GM18508 (cell line): ENCODE data around the gene ROS1.
"Not testable (repeated sequence)": the region's sequence is repeated elsewhere in the genome, so short reads cannot be mapped to it uniquely, and the experiment has no call there.

Experiments
- ATAC-seq: cut with Tn5 transposase; IDR thresholded peaks from one replicate; pipeline ENCODE4 v1.9.1; 2021; ENCODE audit warnings: moderate number of reproducible peaks; ENCODE audit not compliant: insufficient read depth, unreplicated experiment

ROS1 gene

DNA sequence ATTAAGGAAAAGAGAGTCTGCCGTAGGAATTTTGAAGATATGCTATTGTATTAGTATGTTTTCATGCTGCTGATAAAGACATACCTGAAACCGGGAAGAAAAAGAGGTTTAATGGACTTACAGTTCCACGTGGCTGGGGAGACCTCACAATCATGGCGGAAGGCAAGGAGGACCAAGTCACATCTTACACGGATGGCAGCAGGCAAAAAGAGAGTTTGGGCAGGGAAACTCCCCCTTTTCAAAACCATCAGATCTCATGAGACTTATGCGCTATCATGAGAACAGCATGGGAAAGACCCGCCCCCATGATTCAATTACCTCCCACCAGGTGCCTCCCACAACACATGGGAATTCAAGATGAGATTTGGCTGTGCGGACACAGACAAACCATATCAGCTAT is 16.6 kb upstream of the ROS1 start:
- ATAC-seq = not testable (repeated sequence)

DNA sequence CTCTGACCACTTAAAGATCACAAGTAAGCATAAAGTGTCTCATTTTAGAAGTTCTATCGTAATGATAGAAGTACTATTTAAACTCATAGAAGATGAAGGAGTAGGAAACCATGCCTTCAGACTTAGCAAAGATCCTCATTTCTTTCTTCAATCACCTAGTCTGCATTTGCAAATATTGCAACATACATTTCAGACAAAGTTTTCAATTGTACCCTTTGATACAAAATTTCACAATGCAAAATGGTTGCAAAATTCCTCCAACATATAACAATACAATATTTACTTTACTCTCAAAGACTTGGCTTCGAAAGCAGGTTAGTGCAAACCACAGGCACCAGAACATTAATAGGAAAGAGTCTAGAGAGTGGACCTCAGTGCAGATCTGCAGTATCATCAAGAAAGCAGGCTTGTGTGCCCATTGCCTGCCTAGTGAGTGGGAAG is 16.1 kb upstream of the ROS1 start:
- no peak for ATAC-seq

DNA sequence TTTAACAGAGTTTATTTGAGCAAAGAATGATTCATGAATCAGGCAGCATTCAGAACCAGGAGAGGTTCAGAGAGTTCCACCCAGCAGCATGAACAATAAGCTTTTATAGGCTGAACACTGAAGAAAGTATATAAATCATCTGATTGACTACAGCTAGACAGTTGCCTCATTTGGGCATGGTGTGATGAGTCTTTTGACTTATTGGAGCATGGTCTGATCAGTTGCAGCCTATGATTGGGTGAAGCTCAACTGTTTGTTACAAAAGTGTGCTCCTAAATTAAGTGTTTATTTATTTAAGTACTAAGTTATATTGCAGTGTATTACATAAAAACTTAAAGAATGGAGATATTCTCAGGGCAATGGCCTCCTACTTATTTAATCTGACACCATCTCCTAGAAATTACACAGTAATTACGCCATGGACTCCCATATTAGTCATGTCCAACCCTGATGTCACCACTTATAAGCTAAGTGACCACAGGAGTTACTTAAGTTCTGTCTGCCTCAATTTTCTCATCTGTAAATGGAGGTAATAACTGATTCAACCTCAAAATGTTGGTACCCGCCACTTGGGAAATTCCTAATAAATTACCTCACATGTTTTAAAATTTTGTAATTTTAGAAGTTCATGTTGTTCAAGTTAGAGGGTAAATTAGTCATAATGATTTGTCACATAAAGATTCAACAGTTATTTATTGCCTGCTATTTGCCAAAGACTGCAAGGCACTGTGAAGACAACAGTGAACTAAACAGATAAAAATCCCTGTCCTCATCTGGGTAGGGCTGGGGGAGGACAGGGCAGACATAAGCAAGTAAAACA is 15.2 kb upstream of the ROS1 start:
- no peak for ATAC-seq

DNA sequence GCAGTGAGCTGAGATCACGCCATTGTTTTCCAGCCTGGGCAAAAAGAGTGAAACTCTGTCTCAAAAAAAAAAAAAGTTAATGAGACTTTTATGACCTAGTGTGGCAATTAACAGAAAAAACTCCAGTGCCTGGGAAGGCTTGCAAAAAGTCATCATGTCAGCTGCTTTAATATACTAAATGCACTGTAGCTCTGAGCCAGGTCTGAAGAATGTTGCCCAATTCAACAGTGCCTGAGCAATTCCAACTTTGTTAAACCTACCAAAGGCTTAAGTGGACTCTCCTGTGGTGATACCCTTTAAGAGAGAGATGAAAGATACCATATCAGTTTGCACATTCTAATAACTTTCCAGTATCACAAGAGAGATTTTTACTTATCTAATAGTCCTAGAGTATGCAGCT is 6.5 kb upstream of the ROS1 start:
- ATAC-seq = no peak

DNA sequence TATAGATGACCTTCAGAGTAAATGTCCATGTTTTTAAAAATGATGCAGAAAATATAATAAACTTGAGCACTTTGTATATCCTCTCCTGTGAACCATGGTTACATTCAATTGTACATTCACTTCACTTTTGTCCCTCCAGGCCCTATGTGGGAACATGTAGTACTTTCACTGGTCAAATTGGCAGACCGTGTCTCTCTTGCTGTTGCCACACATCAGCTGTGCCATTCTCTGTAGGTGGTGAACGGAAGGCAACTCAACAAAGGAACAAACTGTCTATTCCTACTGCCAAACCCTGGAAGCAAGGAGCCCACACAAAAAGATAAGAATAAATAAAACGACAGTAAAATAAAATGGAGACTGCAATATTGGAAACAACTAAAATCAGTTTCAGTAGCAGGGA is 2.0 kb downstream of the ROS1 start:
- ATAC-seq = no peak

DNA sequence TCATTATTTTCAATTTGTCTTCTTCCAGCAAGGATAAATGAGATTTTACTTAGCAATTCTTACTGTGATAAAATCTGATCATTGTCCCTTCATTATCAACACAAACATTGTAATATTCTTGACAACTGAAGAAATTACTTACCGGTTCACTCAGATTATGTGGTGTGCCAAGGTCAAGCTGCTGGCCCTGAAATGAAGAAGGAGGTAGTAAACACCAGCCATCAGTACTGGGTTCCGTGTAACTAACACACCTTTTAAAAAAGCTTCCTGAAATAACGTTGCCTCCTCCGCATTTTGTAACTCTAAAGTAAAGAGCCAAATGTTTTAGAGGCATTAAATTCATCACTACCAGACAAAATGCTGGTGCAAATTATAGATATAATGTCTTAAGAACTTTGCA is 7.4 kb downstream of the ROS1 start:
- no peak for ATAC-seq

DNA sequence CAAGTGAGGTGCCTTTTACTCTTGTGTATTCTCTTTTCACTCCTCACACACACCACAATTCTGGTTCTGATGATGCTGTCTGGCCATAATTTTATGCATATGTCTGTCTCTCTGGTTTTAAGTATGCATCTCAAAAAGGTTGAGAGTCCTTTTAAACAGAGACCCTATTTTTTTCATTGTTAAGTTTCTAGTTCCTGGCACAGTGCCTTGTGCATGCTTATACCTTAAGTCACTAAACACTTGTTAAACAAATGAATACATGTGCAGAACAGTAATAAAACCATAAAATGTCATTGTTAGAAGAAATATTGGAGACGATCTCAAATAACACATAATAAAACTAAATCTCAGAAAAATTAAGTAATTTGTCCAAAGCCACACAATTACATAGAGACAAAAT is 7.9 kb downstream of the ROS1 start:
- no peak for ATAC-seq

DNA sequence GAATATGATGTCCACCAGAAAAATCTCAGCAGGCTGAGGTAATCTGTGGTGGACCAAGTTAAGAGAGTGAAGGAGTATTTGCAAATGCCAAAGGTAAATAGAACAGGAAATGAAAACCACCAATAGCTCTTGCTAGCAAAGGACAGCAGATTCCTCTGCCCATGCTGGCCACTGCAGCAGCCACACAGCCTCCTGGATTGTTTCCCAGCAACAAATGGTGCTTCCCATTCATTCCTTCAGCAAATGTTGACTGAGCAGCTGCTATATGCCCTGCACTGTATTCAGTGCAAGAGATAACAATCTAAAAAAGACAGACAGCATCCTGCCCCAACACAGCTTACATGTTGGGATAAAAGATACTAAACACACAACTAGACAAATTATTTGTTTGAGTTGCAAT is 11.0 kb downstream of the ROS1 start:
- ATAC-seq = no peak

DNA sequence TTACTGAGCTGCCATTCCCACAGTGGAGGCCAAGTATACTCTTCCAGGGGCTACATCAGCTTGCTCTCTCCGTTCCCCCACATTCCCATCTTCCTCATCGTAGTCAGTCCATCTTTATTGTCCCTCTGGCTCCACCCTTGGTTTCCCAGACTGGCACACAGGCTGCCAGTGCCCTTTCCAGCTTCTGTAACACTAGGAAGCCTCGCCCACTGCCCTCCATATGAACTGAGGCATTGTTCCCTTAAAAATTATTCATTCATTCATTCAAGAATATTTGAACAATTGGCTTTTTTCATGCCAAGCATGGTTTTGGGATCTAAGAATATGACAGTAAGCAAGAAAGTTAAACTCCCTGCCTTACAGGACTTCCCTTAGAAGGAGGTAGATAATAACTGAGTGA is 14.3 kb downstream of the ROS1 start:
- no peak for ATAC-seq

DNA sequence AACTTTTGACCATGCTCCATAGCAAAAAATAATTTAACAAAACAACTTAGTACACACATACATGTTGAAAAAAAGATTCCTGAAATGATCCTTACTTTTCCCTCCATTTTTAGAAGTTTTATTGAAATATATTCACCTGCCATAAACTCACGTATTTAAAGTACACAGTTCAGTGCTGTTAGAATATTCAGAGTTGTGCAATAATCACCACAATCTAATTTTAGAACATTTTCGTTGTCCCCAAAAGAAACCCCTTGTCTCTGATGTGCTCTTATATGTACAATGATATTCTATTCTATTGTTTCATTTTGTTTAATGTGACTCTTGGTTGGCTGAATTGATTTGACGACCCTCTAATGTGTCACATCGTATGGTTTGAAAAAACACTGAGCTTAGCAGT is 15.9 kb downstream of the ROS1 start:
- no peak for ATAC-seq

DNA sequence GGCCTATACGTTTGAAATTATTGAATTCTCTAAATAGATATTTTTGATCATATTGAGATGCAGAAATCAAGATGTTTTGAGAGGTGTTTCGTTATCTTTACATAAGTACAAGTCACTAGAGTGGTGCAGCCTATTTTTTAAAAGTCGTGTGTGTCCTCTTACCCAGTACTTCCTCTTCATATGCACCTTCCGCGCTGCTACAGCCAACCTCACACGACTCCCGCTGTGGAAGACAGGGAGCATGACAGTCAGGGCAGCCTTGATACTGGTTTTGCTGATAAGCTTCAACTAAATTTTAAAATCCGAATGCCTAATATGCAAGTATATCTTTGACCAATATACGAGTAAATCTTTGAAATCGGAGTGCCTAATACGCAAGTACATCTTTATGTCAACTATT is 16.3 kb downstream of the ROS1 start:
- no peak for ATAC-seq

DNA sequence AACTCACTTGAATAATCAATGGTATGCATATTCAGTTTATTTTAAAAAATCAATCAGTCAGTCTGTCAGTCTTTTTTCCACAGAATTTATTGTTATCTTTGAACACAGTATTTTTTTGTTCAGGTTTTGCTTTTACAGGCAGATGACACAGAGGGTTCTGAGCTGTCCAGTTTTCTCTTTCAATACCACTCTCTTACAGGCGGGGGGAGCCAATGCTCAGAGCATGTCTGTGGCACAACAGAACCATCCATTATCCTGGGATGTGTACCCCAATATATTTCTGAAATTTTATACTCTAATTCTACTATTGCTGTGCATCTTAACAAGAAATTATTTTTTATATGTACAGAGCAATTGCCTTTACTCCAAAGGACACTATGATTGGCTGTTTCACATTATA is 21.2 kb downstream of the ROS1 start:
- no peak for ATAC-seq

DNA sequence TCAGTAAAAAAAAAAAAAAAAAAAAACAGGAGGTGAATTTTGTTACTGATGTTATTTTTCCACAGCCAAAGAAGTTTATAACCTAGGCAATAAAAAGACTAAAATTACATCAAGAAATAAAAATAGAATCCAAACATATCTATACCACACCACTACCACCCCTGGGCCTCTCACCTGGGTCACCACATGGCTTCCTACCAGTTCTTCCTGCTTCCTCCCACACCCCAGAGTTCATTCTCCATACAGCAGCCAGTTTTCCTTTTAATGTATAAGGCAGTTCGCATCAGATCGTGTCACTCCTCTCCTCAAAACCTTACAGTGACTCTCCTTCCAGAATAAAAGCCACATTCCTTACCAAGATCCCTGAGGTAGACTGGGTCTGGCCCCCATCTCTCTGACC is 23.9 kb downstream of the ROS1 start:
- ATAC-seq = no peak

DNA sequence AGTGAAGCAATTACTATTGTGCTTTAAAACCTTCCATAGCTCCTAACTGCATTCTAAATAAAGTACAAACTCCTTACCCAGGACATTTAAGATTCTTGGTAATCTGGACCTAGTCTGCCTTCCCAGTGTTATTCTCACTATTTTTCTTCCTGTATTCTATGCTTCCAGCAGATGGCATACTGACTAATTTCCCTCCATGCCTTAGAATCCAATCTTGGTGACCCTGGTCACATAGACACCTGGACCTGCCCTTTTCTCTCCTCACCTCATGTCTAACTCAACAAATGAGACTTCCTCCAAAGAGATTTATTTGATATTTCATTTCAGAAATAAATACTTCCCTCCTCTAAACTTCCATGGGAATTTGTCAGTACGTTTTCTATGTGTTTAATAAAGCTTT is 25.8 kb downstream of the ROS1 start:
- ATAC-seq = no peak

DNA sequence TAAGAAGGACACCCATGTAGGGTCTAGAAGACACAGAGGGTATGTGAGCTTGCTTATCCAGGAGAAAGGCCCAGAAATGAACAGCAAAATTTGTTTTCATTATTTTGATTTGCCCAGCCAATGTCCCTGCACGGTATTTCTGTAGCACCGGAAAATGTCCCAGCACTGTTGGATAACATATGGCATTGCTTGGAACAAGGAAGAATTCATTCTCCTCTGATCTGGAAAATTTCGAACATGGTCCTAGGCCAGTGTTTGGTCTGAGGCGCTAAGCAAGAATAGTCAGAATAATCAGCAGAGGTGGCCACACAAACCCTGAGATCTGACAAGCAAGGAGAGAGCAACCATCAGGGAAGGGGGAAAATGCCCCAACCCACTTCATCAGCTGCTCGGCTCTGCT is 26.6 kb downstream of the ROS1 start:
- no peak for ATAC-seq

DNA sequence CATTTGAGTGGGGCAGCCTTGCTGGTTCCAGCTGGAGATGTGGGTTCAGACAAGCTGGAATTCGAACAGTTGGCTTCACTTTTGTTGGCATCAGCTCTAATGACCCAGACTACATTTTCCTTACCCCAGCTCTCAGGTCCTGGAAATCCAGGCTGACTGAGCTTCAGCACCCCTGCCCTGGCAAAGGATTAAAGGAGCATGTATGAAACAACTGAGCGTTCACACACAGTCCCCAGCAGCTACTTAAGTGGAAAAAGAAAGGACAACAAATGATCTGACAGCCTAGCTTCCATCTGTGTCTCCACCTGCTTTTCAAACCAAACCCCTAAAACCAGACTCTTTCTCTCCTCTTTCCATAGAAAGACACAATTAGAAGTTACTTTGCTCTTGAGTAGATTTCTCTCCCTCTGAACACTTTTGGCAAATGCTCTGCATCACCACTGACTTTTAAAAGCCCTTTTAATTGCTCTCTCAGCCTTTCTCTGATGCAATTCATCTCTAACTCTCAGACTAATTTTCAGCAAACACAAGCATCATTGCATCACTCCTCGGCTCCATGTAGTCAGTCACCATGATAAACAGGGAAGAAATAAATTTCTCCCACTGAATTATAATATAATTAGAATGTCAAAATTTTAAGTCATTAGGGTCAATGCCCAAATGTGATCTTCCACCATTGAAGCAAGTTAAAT is 28.1 kb downstream of the ROS1 start:
- no peak for ATAC-seq

DNA sequence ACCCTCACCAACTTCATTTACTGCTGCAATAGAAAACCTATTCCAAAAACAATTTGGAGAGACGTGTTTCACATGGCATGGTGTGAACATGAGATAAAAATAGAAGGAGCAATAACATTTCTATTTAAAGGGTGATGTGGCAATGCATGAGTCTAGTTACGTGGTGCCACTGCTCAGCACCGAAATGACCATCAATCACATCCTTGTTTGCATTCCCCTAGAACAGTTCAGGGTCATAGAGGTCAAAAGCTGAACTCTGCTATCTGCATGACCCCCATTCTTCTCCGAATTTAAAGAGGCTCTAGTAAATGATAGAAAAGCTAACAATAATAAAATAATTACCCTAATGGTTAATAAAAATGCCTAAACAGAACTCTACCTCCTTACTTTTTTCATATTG is 29.5 kb downstream of the ROS1 start:
- ATAC-seq = no peak

DNA sequence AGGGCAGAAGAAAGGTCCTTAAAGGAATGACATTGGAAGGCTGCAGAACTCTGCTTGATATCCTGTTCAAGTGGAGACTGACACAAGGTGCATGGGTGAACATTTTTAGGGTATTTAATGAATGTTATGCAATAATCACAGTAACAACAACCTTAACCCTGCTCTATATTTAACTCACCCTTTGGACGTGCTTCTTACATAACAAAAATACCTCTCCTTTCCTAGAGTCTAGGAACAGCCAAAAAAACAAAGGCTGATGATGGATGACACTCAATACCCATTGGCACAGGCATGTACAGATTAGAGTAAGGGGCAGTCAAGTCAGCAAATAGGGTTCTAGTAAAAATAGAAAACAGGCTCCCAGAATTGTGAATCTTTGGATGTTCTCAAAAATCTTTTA is 30.6 kb downstream of the ROS1 start:
- no peak for ATAC-seq

DNA sequence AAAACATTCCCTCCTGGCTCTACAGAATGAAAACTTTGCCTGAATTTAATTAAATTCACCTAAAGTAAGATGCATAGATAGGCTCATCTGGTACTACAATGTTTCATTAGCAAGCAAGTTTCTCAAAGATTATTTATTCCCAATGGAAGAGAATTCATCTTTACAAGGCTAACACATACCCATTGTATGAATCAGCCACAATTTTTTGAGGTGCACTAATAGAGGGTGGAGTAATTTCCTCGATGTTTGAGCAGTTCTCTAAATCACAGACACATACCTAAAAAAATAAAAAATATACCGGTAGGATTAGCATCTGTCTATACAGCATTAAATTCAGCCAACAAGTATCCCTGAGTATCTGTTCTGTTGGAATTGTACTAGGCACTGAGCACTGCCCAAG is 32.7 kb downstream of the ROS1 start:
- ATAC-seq = no peak

DNA sequence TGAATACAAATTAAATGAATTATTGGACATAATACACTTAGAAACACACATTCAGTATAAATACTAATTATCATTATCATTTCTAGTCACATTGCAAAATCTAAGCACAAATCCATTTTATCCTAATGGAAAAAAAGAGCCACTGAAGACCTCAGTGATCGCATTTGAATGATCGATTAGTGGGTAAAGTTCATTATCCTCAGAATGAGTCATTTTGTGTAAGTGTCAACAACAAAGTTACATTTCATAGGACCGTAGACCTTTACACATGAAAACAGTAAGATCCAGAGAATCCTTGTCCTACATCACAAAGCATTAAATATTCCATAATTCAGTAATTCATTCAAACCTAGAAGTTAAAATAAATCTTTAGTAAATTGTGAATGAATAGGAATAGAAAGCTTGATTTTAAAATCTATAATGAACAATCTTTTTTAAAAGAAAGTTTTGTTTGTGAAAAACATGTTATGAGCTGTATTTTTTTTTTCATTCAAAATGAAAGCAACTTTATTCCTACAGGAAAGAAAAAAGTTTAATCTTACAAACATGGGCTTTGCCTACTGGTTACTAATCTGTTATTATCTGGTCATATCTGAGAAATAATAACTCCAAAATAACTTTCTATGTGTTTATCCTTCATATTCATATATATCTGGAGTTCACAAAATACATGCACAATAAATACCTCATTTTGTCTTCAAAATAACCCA is 33.7 kb downstream of the ROS1 start:
- ATAC-seq = no peak
